Activated gamma-delta T cell (primary cell): Measurements from ENCODE around the gene INPP4B.

ENCODE experiments used
- DNase-seq: peaks from one replicate; lab custom pipeline; 2025; lab: John Stamatoyannopoulos, UW

Gene INPP4B

GRCh38 chr4:142728233-142728632, 117.9 kb downstream of the INPP4B start:
- DNase-seq, result no peak

DNA sequence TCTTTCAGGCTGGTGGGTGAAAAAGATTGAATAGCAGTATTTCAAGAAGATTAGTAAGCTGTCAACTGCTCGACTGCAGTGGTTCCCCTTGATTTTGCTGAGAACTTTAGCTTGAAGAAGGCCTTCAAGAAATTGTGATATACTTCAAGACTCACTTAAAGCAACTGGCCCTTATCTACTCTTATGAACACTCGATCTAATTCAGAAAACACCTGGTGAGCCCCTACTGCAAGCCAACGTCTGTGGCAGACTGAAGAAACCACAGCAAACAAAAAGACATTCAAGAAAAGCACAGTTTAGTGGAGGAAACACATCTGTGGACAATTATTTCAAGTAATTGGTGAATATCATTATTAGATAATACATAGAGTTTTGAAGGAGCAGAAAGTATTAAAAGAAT, 119.0 kb downstream of the INPP4B start:
- no peak for DNase-seq

DNA sequence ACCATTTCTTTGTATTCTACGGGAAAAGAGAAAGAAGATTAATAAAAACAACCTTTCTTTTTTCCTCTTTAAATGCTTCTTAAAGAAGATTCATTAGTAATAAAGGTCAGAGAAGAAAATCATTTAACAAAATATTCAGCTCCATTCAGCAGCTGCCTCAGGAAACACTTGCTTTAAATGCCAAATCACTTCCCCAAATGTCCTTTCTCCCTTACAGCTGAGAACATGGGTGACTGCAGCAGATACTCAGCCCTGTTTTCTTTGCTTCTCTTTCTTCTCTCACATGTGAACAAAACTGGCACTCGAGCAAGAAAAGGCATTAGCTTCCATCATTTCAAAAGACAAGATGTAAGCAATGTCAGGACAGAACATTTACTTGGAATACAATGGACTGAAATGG, 120.2 kb downstream of the INPP4B start:
- no peak for DNase-seq

DNA sequence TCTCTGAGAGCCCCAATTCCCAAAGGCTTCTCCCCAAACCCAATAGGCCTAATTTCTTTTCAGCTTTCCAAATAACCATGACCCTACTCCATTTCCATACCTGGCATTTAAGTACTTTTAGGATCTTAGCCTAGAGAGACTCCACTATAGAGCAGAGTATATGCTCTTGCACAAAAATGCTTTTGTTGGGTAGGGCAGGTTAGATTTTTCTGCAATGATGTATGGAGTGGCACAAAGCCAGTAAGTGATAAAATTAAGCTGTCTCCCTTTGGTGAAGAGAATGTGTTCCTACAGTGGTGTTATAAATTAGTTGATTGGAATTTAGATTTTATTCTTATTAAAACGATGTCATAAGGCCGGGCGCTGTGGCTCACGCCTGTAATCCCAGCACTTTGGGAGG, 124.9 kb downstream of the INPP4B start:
- DNase-seq, result no peak

DNA sequence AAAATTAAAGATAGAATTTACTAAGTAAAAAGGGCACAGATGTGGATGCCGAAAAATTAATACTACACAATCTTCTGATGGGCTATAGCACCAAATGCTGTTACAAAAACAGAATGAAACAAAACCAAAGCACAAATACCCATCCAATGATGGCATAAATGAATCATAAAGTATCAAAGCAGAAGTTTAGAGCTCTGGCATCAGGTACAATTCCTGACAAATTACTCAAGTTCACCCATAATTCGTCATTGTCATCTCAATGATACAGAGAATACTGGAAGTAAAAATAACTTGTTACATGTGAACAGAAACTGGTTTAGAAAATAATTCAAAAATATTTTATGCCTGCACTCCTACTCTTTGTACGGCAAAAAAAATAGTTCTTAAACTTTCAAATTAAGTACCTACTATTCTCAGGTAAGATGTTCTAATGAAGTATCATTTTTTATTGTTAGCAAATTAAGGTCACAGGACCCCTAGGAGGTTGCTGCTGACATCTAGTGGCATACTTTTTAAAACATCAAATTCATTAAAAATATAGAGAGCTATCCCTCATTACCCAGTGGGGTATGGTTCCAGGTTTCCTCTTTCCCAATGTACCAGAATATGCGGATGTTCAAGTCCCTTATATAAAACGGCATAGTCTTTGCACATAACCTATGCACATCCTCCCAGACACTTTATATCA, 126.1 kb downstream of the INPP4B start:
- DNase-seq, result no peak

DNA sequence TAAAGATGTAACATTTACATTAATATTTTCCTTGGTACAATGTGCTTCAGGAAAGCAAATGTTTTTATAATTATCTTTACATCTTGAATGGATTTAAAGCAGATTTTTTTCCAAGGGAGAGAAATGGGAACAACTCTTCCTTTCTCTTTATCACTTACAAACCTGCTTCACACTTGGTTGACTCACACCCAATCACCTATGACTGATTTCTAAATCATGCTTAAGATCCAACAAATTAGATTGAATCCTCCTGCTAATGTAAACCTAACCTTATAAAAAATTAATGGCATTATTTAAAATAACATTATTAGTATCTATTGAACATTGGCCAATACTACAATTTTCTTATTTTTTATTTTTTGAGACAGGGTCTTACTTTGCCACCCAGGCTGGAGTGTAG, 127.1 kb downstream of the INPP4B start:
- DNase-seq, result no peak

DNA sequence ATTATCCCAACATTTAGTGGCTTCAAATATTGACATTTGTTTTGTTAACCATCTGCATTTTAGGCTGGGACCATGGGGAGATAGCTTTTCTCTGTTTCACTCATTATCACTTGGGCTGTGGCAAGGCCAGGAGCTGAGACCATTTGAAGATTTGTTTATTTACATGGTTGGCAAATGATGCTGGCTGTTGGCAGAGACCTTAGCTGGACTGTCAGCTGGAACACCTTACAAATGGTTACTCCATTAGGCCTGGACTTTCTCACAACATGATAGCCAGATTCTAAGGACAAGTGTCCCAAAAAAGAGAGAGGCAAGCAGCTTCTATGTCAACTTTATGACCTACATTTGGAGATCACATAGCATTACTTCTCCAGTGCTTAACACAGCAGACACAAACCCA, 130.4 kb downstream of the INPP4B start:
- DNase-seq, result no peak

DNA sequence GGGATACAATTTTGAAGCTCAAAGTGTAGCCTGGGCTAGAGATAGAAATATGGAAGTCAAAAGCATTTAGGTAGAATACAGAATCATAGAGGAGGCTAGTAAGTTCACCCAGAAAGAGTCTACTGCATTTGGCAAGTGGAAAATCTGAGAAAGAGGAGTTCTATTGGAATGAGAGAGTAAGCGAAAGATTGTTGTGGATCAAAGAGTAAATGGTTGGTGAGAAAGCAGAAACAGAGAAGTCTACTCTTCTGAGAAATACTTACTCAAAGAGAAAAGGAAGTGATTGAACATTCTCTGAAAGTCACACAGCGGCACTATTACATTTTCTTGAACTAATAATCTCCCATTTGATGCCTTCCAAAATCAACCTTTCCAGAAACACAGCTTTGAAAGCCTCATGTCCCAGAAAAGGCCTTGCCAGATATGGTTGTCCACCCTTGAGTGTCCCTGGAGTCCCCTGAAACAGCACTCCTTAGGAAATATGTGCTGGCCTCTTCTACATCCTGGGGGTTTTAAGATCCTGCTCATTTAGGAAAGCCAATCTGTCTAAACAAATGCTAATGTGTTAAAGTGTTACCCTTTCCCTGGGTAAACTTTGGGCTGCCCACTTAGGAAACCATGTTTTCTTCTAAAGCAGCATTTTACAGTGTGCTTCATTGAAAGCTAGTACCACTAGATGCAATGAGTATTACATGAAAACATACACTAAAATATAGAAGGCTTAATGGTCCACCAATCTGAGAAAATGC, 132.6 kb downstream of the INPP4B start:
- DNase-seq, result no peak

DNA sequence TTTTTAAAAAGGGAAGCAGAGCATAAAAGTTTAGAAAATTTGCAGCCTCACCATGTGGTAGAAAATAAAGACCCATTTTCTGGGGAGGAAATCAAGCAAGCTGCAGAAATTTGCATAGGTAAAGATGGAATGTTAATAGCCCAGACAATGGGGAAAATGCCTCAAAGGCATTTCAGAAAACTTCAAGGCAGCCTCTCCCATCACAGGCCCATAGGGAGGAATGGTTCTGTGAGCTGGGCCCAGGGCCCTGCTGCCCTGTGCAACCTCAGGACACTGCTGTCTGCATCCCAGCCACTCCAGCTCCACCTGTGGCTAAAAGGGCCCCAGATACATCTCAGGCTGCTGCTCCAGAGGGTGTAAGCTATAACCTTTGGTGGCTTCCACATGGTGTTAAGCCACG, 137.9 kb downstream of the INPP4B start:
- DNase-seq, result no peak

DNA sequence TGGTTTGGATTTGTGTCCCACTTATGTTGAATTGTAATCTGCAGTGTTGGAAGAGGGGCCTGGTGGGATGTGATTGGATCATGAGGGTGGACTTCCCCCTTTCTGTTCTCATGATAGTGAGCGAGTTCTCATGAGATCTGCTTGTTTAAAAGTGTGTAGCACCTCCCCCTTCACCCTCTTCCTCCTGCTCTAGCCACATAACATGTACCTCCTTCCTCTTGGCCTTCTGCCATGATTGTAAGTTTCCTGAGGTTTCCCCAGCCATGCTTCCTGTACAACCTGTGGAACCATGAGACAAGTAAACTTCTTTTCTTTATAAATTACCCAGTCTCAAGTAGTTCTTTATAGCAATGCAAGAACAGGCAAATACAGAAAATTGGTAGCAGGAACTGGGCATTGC, 138.7 kb downstream of the INPP4B start:
- DNase-seq, result no peak

DNA sequence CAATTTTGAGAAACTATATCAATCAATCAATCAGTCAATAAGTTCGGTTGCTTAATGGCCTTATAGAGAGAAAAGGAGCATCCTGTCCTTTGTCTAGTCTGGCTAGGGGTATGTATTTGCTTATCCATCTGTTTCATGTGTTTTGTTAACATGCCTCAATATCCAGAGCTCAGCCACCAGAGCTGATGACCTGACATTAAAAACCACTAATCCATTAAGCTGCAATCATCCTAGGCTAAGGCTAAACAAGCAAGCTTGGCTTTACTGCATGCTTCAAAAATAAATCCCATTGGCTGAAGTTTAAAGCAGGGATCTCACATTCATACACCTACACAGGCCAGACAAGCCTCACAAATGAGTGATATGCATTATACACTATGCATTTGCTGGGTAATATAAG, 139.7 kb downstream of the INPP4B start:
- no peak for DNase-seq

DNA sequence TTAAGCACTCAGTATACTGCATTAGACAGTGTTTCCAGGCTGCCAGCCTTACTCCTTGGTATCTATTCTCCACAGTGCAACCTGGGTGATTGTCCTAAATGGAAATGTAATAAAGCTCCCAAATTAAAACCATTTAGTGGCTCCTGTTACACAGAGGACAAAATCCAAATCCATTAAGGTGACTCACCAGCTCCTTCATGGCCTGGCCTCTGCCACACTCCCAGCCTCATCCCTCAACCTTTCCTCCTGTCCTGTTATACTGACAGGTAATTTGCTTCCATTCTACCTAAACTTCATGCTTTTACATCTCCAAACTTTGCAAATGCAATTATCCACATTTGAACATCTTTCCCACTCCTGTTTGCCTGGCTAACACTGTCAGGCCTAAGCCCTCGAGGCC, 140.3 kb downstream of the INPP4B start:
- DNase-seq, result no peak

- no peak for DNase-seq
These were observed 142.3 kb downstream of the INPP4B start for GRCh38 chr4:142703694-142704309.

- no peak for DNase-seq
These were observed 145.1 kb downstream of the INPP4B start for GRCh38 chr4:142701017-142701416.

DNA sequence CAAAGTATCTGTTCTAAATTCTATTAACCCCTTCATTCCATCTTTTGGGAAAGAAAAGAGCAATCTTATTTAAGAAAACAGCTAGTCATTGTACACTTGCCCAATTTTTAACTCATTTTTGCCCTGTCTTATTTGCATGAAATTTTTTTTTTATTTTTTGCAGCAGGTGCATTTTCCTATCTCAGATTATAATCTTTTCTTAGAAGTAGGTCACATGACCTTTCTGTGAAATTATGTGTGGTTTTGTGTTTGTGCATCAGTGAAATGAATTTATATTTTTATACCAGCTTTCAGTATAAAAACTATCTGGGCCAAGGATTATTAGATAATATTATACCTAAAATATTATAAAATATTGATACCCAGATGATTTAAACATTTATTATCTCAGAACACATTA, 145.6 kb downstream of the INPP4B start:
- no peak for DNase-seq

GRCh38 chr4:142698552-142698951, 147.5 kb downstream of the INPP4B start:
- no peak for DNase-seq

DNA sequence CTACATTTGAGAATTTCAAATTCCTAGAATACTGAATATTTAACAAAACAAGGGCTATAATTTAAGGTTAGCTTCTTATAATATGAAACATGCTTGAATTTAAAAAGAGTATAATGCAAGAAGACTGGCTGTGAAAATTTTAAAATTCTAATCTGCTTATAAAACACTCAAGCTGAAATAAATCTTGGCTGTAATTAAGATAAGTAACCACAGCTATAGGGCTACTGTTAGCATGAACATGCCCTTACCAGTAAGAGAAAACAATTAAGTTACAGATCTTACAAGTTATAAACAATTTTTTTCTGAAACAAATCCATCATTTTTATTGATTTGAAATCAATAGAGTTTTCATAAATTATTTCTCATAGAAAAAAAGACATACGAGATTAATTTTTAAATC, 148.2 kb downstream of the INPP4B start:
- DNase-seq, result no peak

DNA sequence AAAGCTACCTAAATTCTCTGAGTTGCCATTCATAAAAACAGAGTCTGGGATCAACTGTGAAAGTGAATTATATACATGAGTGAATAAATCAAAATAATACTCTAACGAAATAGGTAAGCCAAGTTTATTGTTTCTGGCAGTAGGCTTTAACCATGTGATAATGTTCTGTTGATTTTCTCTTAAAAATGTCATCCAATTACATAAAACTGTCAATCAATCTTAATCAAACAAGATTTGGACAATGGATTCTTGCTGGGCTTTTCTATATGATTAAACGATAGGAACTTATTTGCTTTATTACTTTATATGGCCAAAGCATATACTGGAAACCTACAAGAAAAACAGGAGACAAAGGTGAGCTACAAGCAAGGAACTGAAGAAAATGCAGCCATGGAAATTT, 148.8 kb downstream of the INPP4B start:
- no peak for DNase-seq

DNA sequence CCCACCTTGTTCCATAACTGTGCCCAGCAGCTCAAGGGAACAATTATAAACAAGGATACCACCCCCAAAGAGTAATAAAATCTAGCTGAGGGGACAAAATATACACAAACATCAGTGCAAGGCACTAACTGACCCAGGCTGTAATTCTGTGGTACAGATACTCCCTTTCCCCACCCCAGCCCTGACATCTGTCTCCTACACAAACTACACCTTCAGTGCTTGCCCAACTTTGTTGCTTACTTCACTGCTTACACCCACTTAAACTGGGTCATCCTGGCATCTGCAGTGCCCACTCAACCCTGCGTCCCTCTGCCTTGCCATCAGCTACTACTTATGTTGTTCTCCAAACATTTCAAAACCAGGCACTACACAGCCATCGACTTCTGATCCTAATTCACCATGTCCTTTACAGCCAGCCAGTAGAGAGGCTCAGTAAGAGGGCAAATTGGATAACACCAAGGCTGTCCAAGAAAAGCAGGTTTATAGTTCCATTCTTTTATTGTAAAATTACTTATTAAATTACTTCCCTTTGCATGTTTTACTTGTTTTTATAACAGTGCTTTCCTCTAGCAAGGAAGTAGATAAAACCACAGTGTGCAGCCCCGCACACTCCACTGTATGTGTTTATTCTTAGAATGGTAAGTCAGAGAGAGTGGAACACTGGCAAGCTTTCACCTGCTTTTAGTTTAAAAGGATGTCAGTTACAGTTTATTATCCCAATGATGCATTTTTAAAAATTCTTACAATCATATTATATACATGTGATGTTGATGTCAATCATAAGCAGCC, 149.6 kb downstream of the INPP4B start:
- DNase-seq, result no peak

DNA sequence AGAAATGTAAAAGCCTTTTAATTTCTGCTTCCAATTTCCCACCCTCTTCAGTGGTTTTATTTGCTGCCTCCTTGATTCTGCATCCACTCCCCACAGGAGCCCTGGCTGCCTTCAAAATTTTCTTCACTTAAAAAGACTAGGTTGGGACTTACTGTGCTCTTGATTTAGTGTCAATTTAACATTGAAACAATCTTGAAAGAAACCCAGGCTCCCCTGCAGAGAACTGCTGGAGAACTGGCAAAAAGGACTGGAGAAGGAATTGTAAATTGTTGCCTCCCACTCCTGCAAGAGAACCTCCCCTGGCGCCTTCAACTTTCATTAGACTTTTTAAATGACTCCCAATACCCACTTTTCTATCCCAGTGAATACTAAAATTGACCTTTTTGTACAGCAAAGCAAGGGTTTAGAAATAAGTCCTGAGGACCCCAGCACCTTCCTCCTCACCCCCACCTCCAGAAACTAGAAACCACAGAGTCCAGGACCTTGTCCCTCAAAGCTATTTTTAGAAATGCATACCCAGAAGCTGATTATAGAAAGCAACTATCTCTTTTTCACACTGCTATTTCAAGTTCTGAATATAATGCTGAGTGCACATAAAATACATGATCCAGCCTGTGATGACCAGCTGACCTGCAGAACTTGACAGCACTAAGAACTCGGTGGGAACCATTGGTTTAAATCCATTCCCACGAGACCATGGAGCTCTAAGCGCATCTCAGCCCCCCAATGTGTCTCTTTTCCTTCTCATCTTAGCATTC, 155.5 kb downstream of the INPP4B start:
- no peak for DNase-seq

- no peak for DNase-seq
These were observed 158.4 kb downstream of the INPP4B start for GRCh38 chr4:142687547-142688275.
